ENCODE measurements around the gene TCEA3. TPM values are rescaled to one million over a fixed set of nuclear protein-coding genes. Genes with fewer than 3 reads are reported as not detected.

The TCEA3 gene
- total and polyA plus RNA-seq, 3 donors (not counting 1 experiment from before 2014, with no cell fraction given), result 0.24 to 1.5 (median 0.56) TPM

Other genes starting within 250 kb of the TCEA3 start
- gene HTR1D, start 207.2 kb downstream of the TCEA3 start, total RNA-seq, result under 1 TPM; 0.33 to 0.47 TPM
- gene HTR1D, start 207.2 kb downstream of the TCEA3 start, polyA plus RNA-seq, result 0.45 TPM
- gene HNRNPR, start 80.5 kb downstream of the TCEA3 start, total RNA-seq, result 100 to 1,000 TPM in 1 of 2 donors, 10 to 100 TPM in 1; 35.2 to 133 TPM
- gene HNRNPR, start 80.5 kb downstream of the TCEA3 start, polyA plus RNA-seq, result 98.1 TPM
- 10 to 100 TPM; 12.4 to 24.8 TPM for gene ZNF436, start 54.9 kb downstream of the TCEA3 start, total RNA-seq
- 6.3 TPM for gene ZNF436, start 54.9 kb downstream of the TCEA3 start, polyA plus RNA-seq
- gene ASAP3, start 59.4 kb upstream of the TCEA3 start, total RNA-seq, result 10 to 100 TPM; 11.8 to 22.0 TPM
- gene ASAP3, start 59.4 kb upstream of the TCEA3 start, polyA plus RNA-seq, result 11.1 TPM
- gene E2F2, start 106.5 kb upstream of the TCEA3 start, total RNA-seq, result 1 to 10 TPM in 1 of 2 donors, under 1 TPM in 1; 0.17 to 2.2 TPM
- 0.44 TPM for gene E2F2, start 106.5 kb upstream of the TCEA3 start, polyA plus RNA-seq
- gene ID3, start 134.8 kb upstream of the TCEA3 start, total RNA-seq, result 10 to 100 TPM; 53.6 to 53.8 TPM
- gene ID3, start 134.8 kb upstream of the TCEA3 start, polyA plus RNA-seq, result 31.7 TPM